Trophoblast cell (in vitro differentiated cells and primary cell): ENCODE results near the gene JAZF1.

Experiments used
- DNase-seq, 2 donors: peaks; one replicate each; pipeline ENCODE4 v3.0.0-alpha.2; 2016
- H2AFZ ChIP-seq: 2 replicates; pipeline ENCODE4 v1.6.1; 2013; ENCODE audit warnings: low read length, moderate library complexity, mild to moderate bottlenecking; ENCODE audit not compliant: insufficient read depth, poor library complexity
- H2AK5ac ChIP-seq: 2 replicates; pipeline ENCODE4 v1.6.1; 2013; ENCODE audit warnings: mild to moderate bottlenecking, low read length
- H2BK120ac ChIP-seq: 2 replicates; pipeline ENCODE4 v1.6.1; 2013; ENCODE audit warnings: low read length, mild to moderate bottlenecking, moderate library complexity; ENCODE audit not compliant: insufficient read depth, poor library complexity
- H2BK12ac ChIP-seq: 2 replicates; pipeline ENCODE4 v1.6.1; 2013; ENCODE audit warnings: mild to moderate bottlenecking, low read length, moderate library complexity
- H2BK5ac ChIP-seq: 2 replicates; pipeline ENCODE4 v1.6.1; 2013; ENCODE audit warnings: low read length, low read depth, moderate library complexity, mild to moderate bottlenecking; ENCODE audit not compliant: poor library complexity
- H3K14ac ChIP-seq: 2 replicates; pipeline ENCODE4 v1.6.1; 2013; ENCODE audit warnings: mild to moderate bottlenecking, low read length
- H3K18ac ChIP-seq: 2 replicates; pipeline ENCODE4 v1.6.1; 2013; ENCODE audit warnings: mild to moderate bottlenecking, low read length
- H3K23ac ChIP-seq: 2 replicates; pipeline ENCODE4 v1.6.1; 2013; ENCODE audit warnings: low read length
- H3K27ac ChIP-seq: 2 replicates; pipeline ENCODE4 v1.5.1; 2013; ENCODE audit warnings: low read depth, mild to moderate bottlenecking, inconsistent platforms, low read length, moderate library complexity
- H3K27me3 ChIP-seq: 2 replicates; pipeline ENCODE4 v1.6.1; 2013; ENCODE audit warnings: inconsistent platforms, mild to moderate bottlenecking, low read length, moderate library complexity; ENCODE audit not compliant: insufficient read depth
- H3K36me3 ChIP-seq, 2 experiments: 1 replicate in 1 of 2; 2 replicates in 1 of 2; pipeline ENCODE4 v1.6.1; 2013; ENCODE audit warnings: low read length in 2 of 2, mild to moderate bottlenecking in 2 of 2, moderate library complexity in 1 of 2; ENCODE audit not compliant: insufficient read depth in 2 of 2, control insufficient read depth in 1 of 2
- H3K4ac ChIP-seq: 2 replicates; pipeline ENCODE4 v1.6.1; 2013; ENCODE audit warnings: low read depth, mild to moderate bottlenecking, low read length, moderate library complexity
- H3K4me1 ChIP-seq, 2 experiments: 1 replicate in 1 of 2; 2 replicates in 1 of 2; pipeline ENCODE4 v1.6.1; 2013; ENCODE audit warnings: low read length in 2 of 2, mild to moderate bottlenecking in 2 of 2, moderate library complexity in 1 of 2; ENCODE audit not compliant: insufficient read depth in 2 of 2, control insufficient read depth in 1 of 2
- H3K4me2 ChIP-seq: 2 replicates; pipeline ENCODE4 v1.6.1; 2013; ENCODE audit warnings: inconsistent platforms, mild to moderate bottlenecking, low read length, moderate library complexity
- H3K4me3 ChIP-seq: 2 replicates; pipeline ENCODE4 v1.5.1; 2013; ENCODE audit warnings: mild to moderate bottlenecking, low read depth, low read length, inconsistent platforms
- H3K79me1 ChIP-seq: one replicate; pipeline ENCODE4 v1.6.1; 2013; ENCODE audit warnings: low read length
- H3K79me2 ChIP-seq: 2 replicates; pipeline ENCODE4 v1.6.1; 2013; ENCODE audit warnings: low read length, mild to moderate bottlenecking; ENCODE audit not compliant: control insufficient read depth, insufficient read depth, poor library complexity
- H3K9ac ChIP-seq: 2 replicates; pipeline ENCODE4 v1.6.1; 2013; ENCODE audit warnings: mild to moderate bottlenecking, low read length
- H3K9me3 ChIP-seq: 2 replicates; pipeline ENCODE4 v1.6.1; 2013; ENCODE audit warnings: low read depth, mild to moderate bottlenecking, control low read depth, inconsistent platforms, low read length; ENCODE audit not compliant: insufficient read depth
- H4K12ac ChIP-seq: 2 replicates; pipeline ENCODE4 v1.6.1; 2013; ENCODE audit warnings: low read depth, mild to moderate bottlenecking, low read length, moderate library complexity
- H4K8ac ChIP-seq: 2 replicates; pipeline ENCODE4 v1.6.1; 2013; ENCODE audit warnings: low read depth, mild to moderate bottlenecking, low read length, moderate library complexity
- H4K91ac ChIP-seq: one replicate; pipeline ENCODE4 v1.6.1; 2013; ENCODE audit warnings: low read depth, mild to moderate bottlenecking, low read length, moderate library complexity
- WGBS: extraction: QIAGEN DNeasy Blood & Tissue Kit; methylation state at CpG from one replicate; pipeline ENCODE4 v1.1.7; 2013; ENCODE audit warnings: missing lambda C conversion rate; ENCODE audit not compliant: insufficient read length, insufficient coverage; ENCODE audit errors: extremely low coverage; 5-methylcytosine and 5-hydroxymethylcytosine counted together

The JAZF1 gene

DNA sequence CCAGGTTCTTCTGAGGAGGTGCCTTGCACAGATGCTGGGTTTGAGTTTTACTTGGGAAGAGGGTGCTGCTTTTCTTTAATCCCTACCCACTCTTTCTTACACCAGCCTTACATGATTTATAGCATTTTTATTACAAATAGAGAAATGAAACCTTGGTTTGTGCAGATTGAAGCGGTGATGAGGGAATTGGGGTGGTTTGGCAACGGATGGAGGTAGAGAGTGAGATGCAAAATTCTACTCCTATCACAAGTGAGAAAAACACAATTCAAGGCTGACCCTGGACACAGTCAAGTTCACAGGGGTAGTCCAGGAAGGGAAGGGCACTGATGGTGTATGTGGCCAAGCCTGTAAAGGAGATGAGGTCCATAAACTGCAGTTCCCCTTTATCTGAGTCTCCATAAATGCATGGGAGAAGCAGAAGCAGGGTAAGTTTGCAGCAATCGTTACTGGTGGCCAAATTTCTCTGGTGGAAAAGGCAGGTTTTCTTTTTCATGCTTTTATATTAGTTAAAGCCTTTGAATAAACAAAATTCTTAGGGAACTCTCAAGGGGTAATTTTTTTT lies 214.3 kb downstream of the JAZF1 start:
- WGBS = no CpG with 5 or more reads among the region's 3 CpGs
- no peak overlapping the region for H2BK12ac ChIP-seq

DNA sequence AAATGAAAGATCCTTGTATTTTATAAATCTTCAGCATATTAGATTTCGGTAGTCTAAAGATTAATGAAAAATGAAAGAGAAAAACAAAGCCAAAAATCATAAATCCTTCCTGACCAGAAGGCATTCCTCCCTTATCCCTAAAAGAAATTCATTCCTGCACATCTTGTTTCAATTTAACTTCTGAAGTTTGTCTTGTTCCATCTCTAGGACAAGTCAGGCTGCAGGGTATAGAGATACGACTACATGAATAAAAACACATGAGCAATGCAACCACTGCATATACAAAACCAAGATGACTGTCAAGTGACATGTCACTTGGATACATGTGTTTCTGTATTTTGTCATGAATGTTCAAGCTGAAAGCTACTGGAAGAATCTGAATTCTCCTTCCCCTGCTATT lies 214.9 kb downstream of the JAZF1 start:
- no peak overlapping the region for H2AK5ac ChIP-seq
- H3K14ac ChIP-seq = no peak overlapping the region
- H3K4me1 ChIP-seq = no peaks in the 10 kb centered on the region
- no peak overlapping the region for H4K91ac ChIP-seq
- no peak overlapping the region for H2BK5ac ChIP-seq
- no peaks in the 10 kb centered on the region for H3K9me3 ChIP-seq
- WGBS = no CpG with 5 or more reads among the region's 2 CpGs
- H3K9ac ChIP-seq = no peak overlapping the region
- H3K79me1 ChIP-seq = no peaks in the 10 kb centered on the region
- no peak overlapping the region for H3K4me3 ChIP-seq
- H3K23ac ChIP-seq = no peak overlapping the region
- no peak overlapping the region for H3K27ac ChIP-seq
- H3K4ac ChIP-seq = no peak overlapping the region
- no peak overlapping the region for H3K4me2 ChIP-seq
- H3K36me3 ChIP-seq = no peaks in the 10 kb centered on the region
- no peak overlapping the region for H3K18ac ChIP-seq
- H3K27me3 ChIP-seq = no peaks in the 10 kb centered on the region
- no peak overlapping the region for H2AFZ ChIP-seq
- DNase-seq = no peak
- no peak overlapping the region for H2BK12ac ChIP-seq
- no peaks in the 10 kb centered on the region for H3K79me2 ChIP-seq
- no peak overlapping the region for H4K12ac ChIP-seq
- H2BK120ac ChIP-seq = no peak overlapping the region
- H4K8ac ChIP-seq = no peak overlapping the region

More for the DNA sequence above, 214.3 kb downstream of the JAZF1 start:
- Histone ChIP-seq H4K12ac (no peak overlapping the region), H3K27ac (no peak overlapping the region), H3K14ac (no peak overlapping the region), H3K9ac (no peak overlapping the region), H2AFZ (no peak overlapping the region), H2BK120ac (no peak overlapping the region), H3K79me2 (no peaks in the 10 kb centered on the region), H3K27me3 (no peaks in the 10 kb centered on the region), H3K79me1 (no peaks in the 10 kb centered on the region), H3K4ac (no peak overlapping the region), H3K4me2 (no peak overlapping the region), H4K91ac (no peak overlapping the region), H3K18ac (no peak overlapping the region), H3K4me3 (no peak overlapping the region), H3K9me3 (no peaks in the 10 kb centered on the region), H2AK5ac (no peak overlapping the region), H3K23ac (no peak overlapping the region), H4K8ac (no peak overlapping the region), H2BK5ac (no peak overlapping the region), H3K36me3 (no peaks in the 10 kb centered on the region), H3K4me1 (no peaks in the 10 kb centered on the region)
- DNase-seq = no peak

DNA sequence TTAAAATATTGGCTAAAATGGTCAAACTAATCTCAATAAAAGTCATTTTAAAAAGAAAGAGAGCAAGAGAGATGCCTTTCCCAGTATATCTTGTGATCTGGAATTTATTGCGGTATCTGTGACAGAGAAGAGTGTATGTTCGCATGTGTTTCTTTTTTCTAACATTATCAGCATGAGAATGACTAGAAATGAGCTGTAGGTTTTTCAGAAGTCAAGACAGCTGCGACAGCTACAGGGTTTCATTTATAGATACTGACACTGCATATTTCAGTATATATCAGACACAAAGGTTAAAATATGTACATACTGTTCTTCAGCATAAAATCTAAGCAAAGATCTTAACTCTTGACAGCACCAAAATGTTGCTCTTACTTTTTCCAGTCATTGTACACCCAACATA lies 215.8 kb downstream of the JAZF1 start:
- Histone ChIP-seq H3K36me3 (no peaks in the 10 kb centered on the region), H3K9me3 (no peaks in the 10 kb centered on the region), H2AK5ac (no peak overlapping the region), H2BK12ac (no peak overlapping the region), H4K12ac (no peak overlapping the region), H4K91ac (no peak overlapping the region), H3K79me2 (no peaks in the 10 kb centered on the region), H3K4me2 (no peak overlapping the region), H3K27me3 (no peaks in the 10 kb centered on the region), H3K4ac (no peak overlapping the region), H3K14ac (no peak overlapping the region), H2AFZ (no peak overlapping the region), H4K8ac (no peak overlapping the region), H3K9ac (no peak overlapping the region), H3K79me1 (no peaks in the 10 kb centered on the region), H3K23ac (no peak overlapping the region), H3K4me1 (no peaks in the 10 kb centered on the region), H2BK5ac (no peak overlapping the region), H3K18ac (no peak overlapping the region), H3K4me3 (no peak overlapping the region), H2BK120ac (no peak overlapping the region), H3K27ac (no peak overlapping the region)
- WGBS = no CpG with 5 or more reads among the region's 3 CpGs
- no peak for DNase-seq

DNA sequence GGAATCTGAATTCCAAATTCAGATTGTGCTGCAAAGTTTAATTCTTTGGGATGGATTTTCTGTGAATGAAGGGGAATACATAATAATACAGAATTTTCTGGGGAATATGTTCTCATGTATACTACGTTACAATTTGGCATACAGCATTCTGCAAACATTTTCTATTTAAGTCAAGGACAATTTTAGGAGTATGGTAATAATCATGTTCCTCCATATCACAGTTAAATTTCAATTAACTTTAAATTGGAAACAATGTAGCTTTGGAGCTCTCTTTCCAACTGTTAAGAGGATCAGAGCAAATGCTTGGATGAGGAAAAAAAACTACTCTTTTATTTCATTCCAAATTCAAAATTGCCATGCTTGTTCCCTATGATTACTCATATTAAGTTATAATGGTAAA lies 217.5 kb downstream of the JAZF1 start:
- Histone ChIP-seq H4K8ac (no peak overlapping the region), H2BK5ac (no peak overlapping the region), H3K14ac (no peak overlapping the region), H2BK120ac (no peak overlapping the region), H3K4me3 (no peak overlapping the region), H3K9ac (no peak overlapping the region), H3K9me3 (no peaks in the 10 kb centered on the region), H2BK12ac (no peak overlapping the region), H4K91ac (no peak overlapping the region), H3K79me1 (no peaks in the 10 kb centered on the region), H2AFZ (no peak overlapping the region), H3K27ac (no peak overlapping the region), H4K12ac (no peak overlapping the region), H3K4me2 (no peak overlapping the region), H3K36me3 (no peaks in the 10 kb centered on the region), H3K4me1 (no peaks in the 10 kb centered on the region), H3K4ac (no peak overlapping the region), H3K27me3 (no peaks in the 10 kb centered on the region), H2AK5ac (no peak overlapping the region), H3K79me2 (no peaks in the 10 kb centered on the region), H3K18ac (no peak overlapping the region), H3K23ac (no peak overlapping the region)
- WGBS = no CpG with 5 or more reads among the region's 1 CpG
- no peak for DNase-seq
